Measurements from ENCODE around the gene TIMP1.
A peak's percentile ranks its signal among the peaks of the same experiment; 100 is the strongest.

The TIMP1 gene

DNA sequence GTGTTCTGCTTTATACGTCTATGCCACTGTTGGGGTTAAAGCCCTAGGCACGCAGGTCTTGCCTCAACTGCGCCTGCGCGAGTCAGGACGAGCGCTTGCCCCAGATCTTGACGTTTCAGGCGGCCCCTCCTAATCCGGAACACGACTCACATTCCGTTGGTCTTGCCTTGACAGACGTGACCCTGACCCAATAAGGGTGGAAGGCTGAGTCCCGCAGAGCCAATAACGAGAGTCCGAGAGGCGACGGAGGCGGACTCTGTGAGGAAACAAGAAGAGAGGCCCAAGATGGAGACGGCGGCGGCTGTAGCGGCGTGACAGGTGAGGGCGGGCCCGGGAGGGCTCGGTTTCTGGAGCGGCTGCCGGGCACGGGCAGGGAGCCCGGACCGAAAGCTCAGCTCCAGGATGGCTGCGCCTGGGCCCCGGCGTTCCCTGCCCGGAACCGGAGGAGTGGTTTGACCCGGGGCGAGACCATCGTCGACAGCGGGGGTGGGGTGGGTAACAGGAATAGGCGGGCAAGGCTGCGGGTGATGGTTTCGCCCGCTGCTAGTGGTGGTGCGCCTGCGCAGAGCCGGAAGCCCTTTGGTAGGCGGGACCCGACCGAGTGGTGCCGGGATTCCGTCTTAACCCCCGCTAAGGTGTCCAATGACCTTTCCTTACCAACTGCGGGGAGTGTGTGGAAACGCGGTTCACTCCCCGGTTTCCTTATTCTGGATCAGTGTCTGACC is 21.1 kb upstream of the TIMP1 start, which contains the start of gene ARAF:
TSS of gene ARAF (plus strand) at position 272 of the 725 bp plus-strand sequence. CDS start 1,763 bp downstream, outside the sequence.
- Histone ChIP-seq H3K27ac (ENCODE audit: low read length) (peak within 1 kb of the TSS; percentile 81), H2AFZ (ENCODE audit: low read depth, low read length) (peak within 1 kb of the TSS; percentile 64; the same call in 1 of the 2 replicates), H3K4me1 (ENCODE audit: low read length) (peaks cover 40% of the 10 kb centered on the region), H3K27me3 (ENCODE audit: low read depth, low read length) (no peaks in the 10 kb centered on the region), H3K79me2 (ENCODE audit: low read length) (peaks cover 38% of the 10 kb centered on the region), H3K36me3 (replicated peaks; ENCODE audit: low read depth, low read length) (peaks cover 21% of the 10 kb centered on the region), H3K9ac (ENCODE audit: low read length) (peak within 1 kb of the TSS; percentile 86), H4K20me1 (ENCODE audit: insufficient read depth, low read length) (0 out of 2 replicates have a peak, but pooled peaks cover 4% of the 10 kb centered on the region), H3K9me3 (ENCODE audit: insufficient read depth, low read length) (no peaks in the 10 kb centered on the region), H3K4me2 (ENCODE audit: low read length) (peak within 1 kb of the TSS; percentile 89), H3K4me3 (ENCODE audit: low read length) (peak within 1 kb of the TSS; percentile 84)
- no peak for TF ChIP-seq EZH2phosphoT487 (IDR thresholded peaks at IDR 0.05; ENCODE audit: low read depth)
- TF ChIP-seq, protein P1, sequence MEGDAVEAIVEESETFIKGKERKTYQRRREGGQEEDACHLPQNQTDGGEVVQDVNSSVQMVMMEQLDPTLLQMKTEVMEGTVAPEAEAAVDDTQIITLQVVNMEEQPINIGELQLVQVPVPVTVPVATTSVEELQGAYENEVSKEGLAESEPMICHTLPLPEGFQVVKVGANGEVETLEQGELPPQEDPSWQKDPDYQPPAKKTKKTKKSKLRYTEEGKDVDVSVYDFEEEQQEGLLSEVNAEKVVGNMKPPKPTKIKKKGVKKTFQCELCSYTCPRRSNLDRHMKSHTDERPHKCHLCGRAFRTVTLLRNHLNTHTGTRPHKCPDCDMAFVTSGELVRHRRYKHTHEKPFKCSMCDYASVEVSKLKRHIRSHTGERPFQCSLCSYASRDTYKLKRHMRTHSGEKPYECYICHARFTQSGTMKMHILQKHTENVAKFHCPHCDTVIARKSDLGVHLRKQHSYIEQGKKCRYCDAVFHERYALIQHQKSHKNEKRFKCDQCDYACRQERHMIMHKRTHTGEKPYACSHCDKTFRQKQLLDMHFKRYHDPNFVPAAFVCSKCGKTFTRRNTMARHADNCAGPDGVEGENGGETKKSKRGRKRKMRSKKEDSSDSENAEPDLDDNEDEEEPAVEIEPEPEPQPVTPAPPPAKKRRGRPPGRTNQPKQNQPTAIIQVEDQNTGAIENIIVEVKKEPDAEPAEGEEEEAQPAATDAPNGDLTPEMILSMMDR (IDR thresholded peaks at IDR 0.05; ENCODE audit: low read depth, low read length), result no peak

- TF ChIP-seq, protein P1 (IDR thresholded peaks at IDR 0.05; ENCODE audit: low read depth, low read length), result no peak
- no peak for TF ChIP-seq EZH2phosphoT487 (IDR thresholded peaks at IDR 0.05; ENCODE audit: low read depth)
- H3K4me3 ChIP-seq (ENCODE audit: low read length), result peak overlapping the region; percentile 84
- no peaks in the 10 kb centered on the region for H3K27me3 ChIP-seq (ENCODE audit: low read depth, low read length)
- H3K9me3 ChIP-seq (ENCODE audit: insufficient read depth, low read length), result no peaks in the 10 kb centered on the region
- 0 out of 2 replicates have a peak, but pooled peaks cover 4% of the 10 kb centered on the region for H4K20me1 ChIP-seq (ENCODE audit: insufficient read depth, low read length)
- H2AFZ ChIP-seq (ENCODE audit: low read depth, low read length), result no peak overlapping the region
- peak overlapping the region; percentile 81 for H3K27ac ChIP-seq (ENCODE audit: low read length)
- H3K4me1 ChIP-seq (ENCODE audit: low read length), result peaks cover 44% of the 10 kb centered on the region
- peak overlapping the region; percentile 73 for H3K4me2 ChIP-seq (ENCODE audit: low read length)
- H3K79me2 ChIP-seq (ENCODE audit: low read length), result peaks cover 38% of the 10 kb centered on the region
- peaks cover 21% of the 10 kb centered on the region for H3K36me3 ChIP-seq (replicated peaks; ENCODE audit: low read depth, low read length)
- H3K9ac ChIP-seq (ENCODE audit: low read length), result peak overlapping the region; percentile 86
Observed at GRCh38 chrX:47561659-47562151, 20.5 kb upstream of the TIMP1 start.

DNA sequence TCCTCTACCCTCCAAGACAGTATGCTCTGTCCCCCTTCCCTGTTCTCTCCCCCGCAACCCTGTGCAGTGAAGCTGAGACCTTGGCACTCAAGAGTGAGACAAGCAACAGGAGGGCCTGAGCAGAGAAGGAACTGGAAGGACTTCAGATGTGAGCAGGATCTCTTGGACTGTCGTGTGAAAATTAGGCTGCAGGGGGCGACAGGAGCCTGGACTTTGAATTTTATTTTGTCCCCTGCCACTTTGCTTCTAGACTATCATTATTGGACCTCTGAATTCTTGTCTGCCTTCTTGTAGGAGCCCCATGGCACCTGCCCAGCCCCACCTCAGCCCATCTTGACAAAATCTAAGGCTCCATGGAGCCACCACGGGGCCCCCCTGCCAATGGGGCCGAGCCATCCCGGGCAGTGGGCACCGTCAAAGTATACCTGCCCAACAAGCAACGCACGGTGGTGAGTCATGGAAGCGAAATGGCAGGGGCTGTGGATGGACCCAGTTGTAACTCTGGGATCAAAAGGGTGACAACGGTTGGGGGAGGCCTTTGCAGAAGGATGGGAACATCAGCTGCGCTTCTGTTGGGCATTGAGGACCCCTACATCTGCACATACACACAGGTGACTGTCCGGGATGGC is 19.5 kb upstream of the TIMP1 start:
- H3K9ac ChIP-seq (ENCODE audit: low read length), result no peak overlapping the region
- peaks cover 38% of the 10 kb centered on the region for H3K79me2 ChIP-seq (ENCODE audit: low read length)
- no peak overlapping the region for H3K27ac ChIP-seq (ENCODE audit: low read length)
- H3K36me3 ChIP-seq (replicated peaks; ENCODE audit: low read depth, low read length), result peaks cover 30% of the 10 kb centered on the region
- no peak for TF ChIP-seq EZH2phosphoT487 (IDR thresholded peaks at IDR 0.05; ENCODE audit: low read depth)
- TF ChIP-seq, protein P1 (IDR thresholded peaks at IDR 0.05; ENCODE audit: low read depth, low read length), result peak; percentile 38
- no peaks in the 10 kb centered on the region for H3K27me3 ChIP-seq (ENCODE audit: low read depth, low read length)
- H3K4me2 ChIP-seq (ENCODE audit: low read length), result peak overlapping the region; percentile 55
- no peak overlapping the region for H2AFZ ChIP-seq (ENCODE audit: low read depth, low read length)
- 0 out of 2 replicates have a peak overlapping the region, but pooled peaks have one; percentile 16 for H3K4me3 ChIP-seq (ENCODE audit: low read length)
- H3K9me3 ChIP-seq (ENCODE audit: insufficient read depth, low read length), result no peaks in the 10 kb centered on the region
- H4K20me1 ChIP-seq (ENCODE audit: insufficient read depth, low read length), result 0 out of 2 replicates have a peak, but pooled peaks cover 4% of the 10 kb centered on the region
- peaks cover 51% of the 10 kb centered on the region for H3K4me1 ChIP-seq (ENCODE audit: low read length)

DNA sequence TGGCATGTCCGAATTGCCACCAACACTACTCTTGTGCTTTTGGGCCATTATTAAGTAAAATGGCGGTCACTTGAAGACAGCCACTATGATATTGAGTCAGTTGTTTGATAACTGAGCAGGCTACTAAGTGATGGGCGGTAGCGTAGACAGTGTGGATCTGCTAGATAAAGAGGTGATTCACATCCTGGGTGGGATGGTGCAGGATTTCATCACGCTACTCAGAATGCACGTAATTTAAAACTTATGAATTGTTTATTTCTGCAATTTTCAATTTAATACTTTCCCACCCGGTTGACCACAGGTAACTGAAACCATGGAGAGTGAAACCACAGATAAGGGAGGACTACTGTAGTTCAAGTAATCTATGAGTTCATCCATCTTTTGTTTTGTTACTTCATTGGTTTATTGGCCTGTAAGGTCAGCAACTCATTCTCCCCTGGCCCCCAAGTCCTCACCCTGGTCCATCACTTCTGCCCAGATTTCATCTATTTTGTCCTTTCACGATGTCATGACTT is 18.4 kb upstream of the TIMP1 start:
- H3K27ac ChIP-seq (ENCODE audit: low read length), result peak overlapping the region; percentile 54
- no peak overlapping the region for H3K4me3 ChIP-seq (ENCODE audit: low read length)
- H3K36me3 ChIP-seq (replicated peaks; ENCODE audit: low read depth, low read length), result peaks cover 38% of the 10 kb centered on the region
- peak overlapping the region; percentile 19; the same call in 1 of the 2 replicates for H3K9ac ChIP-seq (ENCODE audit: low read length)
- H3K9me3 ChIP-seq (ENCODE audit: insufficient read depth, low read length), result no peaks in the 10 kb centered on the region
- H2AFZ ChIP-seq (ENCODE audit: low read depth, low read length), result no peak overlapping the region
- H3K79me2 ChIP-seq (ENCODE audit: low read length), result peaks cover 38% of the 10 kb centered on the region
- H4K20me1 ChIP-seq (ENCODE audit: insufficient read depth, low read length), result 0 out of 2 replicates have a peak, but pooled peaks cover 4% of the 10 kb centered on the region
- peaks cover 51% of the 10 kb centered on the region for H3K4me1 ChIP-seq (ENCODE audit: low read length)
- TF ChIP-seq, protein P1 (IDR thresholded peaks at IDR 0.05; ENCODE audit: low read depth, low read length), result no peak
- TF ChIP-seq EZH2phosphoT487 (IDR thresholded peaks at IDR 0.05; ENCODE audit: low read depth), result no peak
- H3K4me2 ChIP-seq (ENCODE audit: low read length), result peak overlapping the region; percentile 47
- H3K27me3 ChIP-seq (ENCODE audit: low read depth, low read length), result no peaks in the 10 kb centered on the region
